ENCODE results near the gene MBD3.

DNA sequence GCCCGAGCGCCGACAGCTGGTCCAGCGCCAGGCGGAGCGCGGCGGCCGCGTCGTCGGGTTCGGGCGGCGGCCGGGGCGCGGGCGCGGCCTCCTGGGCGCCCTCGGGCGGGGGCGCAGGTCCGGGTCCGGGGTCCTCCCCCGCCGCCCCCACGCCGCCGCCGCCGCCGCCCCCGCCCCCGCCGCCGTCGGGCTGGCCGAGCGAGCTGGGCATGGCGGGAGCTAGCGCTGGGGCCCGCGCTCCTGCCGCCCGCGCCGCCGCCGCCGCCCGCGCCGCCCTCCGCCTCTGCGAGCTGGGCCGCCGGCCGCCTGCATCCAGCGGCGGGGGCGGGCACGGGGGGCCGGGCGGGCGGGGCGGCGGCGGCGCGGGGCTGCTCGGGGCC, 24.8 kb downstream of the MBD3 start:
- TF ChIP-seq, protein P1, sequence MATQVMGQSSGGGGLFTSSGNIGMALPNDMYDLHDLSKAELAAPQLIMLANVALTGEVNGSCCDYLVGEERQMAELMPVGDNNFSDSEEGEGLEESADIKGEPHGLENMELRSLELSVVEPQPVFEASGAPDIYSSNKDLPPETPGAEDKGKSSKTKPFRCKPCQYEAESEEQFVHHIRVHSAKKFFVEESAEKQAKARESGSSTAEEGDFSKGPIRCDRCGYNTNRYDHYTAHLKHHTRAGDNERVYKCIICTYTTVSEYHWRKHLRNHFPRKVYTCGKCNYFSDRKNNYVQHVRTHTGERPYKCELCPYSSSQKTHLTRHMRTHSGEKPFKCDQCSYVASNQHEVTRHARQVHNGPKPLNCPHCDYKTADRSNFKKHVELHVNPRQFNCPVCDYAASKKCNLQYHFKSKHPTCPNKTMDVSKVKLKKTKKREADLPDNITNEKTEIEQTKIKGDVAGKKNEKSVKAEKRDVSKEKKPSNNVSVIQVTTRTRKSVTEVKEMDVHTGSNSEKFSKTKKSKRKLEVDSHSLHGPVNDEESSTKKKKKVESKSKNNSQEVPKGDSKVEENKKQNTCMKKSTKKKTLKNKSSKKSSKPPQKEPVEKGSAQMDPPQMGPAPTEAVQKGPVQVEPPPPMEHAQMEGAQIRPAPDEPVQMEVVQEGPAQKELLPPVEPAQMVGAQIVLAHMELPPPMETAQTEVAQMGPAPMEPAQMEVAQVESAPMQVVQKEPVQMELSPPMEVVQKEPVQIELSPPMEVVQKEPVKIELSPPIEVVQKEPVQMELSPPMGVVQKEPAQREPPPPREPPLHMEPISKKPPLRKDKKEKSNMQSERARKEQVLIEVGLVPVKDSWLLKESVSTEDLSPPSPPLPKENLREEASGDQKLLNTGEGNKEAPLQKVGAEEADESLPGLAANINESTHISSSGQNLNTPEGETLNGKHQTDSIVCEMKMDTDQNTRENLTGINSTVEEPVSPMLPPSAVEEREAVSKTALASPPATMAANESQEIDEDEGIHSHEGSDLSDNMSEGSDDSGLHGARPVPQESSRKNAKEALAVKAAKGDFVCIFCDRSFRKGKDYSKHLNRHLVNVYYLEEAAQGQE (IDR thresholded peaks at IDR 0.05; ENCODE audit: insufficient read depth in 1 of 2, low read depth in 2 of 2, low read length in 2 of 2): no peak
- no peak for TF ChIP-seq POLR2AphosphoS5 (IDR thresholded peaks at IDR 0.05; ENCODE audit: low read depth, low read length)

Measured in PFSK-1 (cell line).